Brain microvascular endothelial cell (primary cell): ENCODE results near the gene RBPMS2.
"Not testable (repeated sequence)": the region's sequence is repeated elsewhere in the genome, so short reads cannot be mapped to it uniquely, and the experiment has no call there.

ENCODE experiments used
- DNase-seq: peaks from one replicate; pipeline ENCODE4 v3.0.0-alpha.2; 2020
- H3K27ac ChIP-seq: fragments of 250-450 bp; sonication (Bioruptor Pico); 2 replicates; pipeline ENCODE4 v1.5.1; 2020; ENCODE audit warnings: mild to moderate bottlenecking, moderate library complexity
- H3K27me3 ChIP-seq: fragments of 250-450 bp; sonication (Bioruptor Pico); replicated peaks from 2 replicates; pipeline ENCODE4 v1.5.1; 2020; ENCODE audit warnings: mild to moderate bottlenecking
- H3K36me3 ChIP-seq: fragments of 250-450 bp; sonication (Bioruptor Pico); replicated peaks from 2 replicates; pipeline ENCODE4 v1.5.1; 2020; ENCODE audit warnings: mild to moderate bottlenecking
- H3K4me3 ChIP-seq: 2 replicates; pipeline ENCODE4 v1.5.1; 2011; ENCODE audit warnings: low read depth, mild to moderate bottlenecking, control low read depth, low read length, moderate library complexity
- in situ Hi-C: cut with HindIII; loops from 2 replicates; pipeline ENCODE4 v1.10.0; 2017; ENCODE audit warnings: low sequenced_read_pairs, low pct_ligation_motif_present
- TF ChIP-seq, protein P1 (sequence below): IDR thresholded peaks from 2 replicates; pipeline ENCODE4 v1.5.1; 2011; ENCODE audit warnings: low read depth, mild to moderate bottlenecking, moderate library complexity, low read length, control low read depth, inconsistent platforms; ENCODE audit errors: missing control alignments

Gene RBPMS2

DNA sequence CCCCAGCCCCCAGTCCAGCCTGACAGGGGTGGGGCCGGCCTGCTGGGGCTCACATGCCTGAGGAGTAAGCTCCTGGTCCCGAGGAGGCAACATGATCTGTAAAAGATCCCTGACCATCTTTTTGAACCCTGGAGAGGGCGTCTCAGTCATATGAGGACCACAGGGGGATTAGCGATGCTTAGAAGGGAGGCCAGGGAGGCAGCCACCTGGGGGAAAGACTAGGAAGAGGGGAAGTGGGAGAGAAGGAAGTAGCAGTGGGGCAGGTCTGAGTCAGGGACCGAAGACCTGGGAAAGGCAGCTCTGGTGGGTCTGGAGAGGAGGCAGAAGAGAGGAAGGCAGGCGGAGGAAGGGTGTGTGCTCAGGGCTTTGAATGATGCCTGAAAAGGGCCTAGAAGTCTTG is 31.1 kb upstream of the RBPMS2 start:
- no peak for DNase-seq
- Histone ChIP-seq H3K27me3 (no peaks in the 10 kb centered on the region), H3K27ac (no peak overlapping the region), H3K4me3 (no peak overlapping the region), H3K36me3 (no peaks in the 10 kb centered on the region)
- in situ Hi-C loops, result no loop called here
- TF ChIP-seq, protein P1, sequence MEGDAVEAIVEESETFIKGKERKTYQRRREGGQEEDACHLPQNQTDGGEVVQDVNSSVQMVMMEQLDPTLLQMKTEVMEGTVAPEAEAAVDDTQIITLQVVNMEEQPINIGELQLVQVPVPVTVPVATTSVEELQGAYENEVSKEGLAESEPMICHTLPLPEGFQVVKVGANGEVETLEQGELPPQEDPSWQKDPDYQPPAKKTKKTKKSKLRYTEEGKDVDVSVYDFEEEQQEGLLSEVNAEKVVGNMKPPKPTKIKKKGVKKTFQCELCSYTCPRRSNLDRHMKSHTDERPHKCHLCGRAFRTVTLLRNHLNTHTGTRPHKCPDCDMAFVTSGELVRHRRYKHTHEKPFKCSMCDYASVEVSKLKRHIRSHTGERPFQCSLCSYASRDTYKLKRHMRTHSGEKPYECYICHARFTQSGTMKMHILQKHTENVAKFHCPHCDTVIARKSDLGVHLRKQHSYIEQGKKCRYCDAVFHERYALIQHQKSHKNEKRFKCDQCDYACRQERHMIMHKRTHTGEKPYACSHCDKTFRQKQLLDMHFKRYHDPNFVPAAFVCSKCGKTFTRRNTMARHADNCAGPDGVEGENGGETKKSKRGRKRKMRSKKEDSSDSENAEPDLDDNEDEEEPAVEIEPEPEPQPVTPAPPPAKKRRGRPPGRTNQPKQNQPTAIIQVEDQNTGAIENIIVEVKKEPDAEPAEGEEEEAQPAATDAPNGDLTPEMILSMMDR, result no peak

DNA sequence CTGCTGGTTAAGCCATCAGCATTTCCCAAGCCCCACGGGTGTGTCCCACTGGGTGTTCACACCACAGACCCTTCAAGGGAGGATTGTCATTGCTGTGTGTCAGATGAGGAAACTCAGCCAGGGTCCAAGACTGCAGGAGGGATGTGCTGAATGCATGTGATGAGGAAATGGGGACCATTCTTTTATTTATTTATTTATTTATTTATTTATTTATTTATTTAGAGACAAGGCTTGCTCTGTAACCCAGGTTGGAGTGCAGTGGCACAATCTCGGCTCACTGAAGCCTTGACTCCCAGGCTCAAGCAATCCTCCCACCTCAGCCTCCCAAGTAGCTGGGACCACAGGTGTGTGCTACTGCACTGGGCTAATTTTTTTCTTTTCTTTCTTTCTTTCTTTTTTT is 29.2 kb upstream of the RBPMS2 start:
- Histone ChIP-seq H3K4me3 (no peak overlapping the region), H3K27ac (no peak overlapping the region), H3K27me3 (no peaks in the 10 kb centered on the region), H3K36me3 (no peaks in the 10 kb centered on the region)
- in situ Hi-C loops, result no loop called here
- TF ChIP-seq, protein P1, result no peak
- DNase-seq, result no peak

DNA sequence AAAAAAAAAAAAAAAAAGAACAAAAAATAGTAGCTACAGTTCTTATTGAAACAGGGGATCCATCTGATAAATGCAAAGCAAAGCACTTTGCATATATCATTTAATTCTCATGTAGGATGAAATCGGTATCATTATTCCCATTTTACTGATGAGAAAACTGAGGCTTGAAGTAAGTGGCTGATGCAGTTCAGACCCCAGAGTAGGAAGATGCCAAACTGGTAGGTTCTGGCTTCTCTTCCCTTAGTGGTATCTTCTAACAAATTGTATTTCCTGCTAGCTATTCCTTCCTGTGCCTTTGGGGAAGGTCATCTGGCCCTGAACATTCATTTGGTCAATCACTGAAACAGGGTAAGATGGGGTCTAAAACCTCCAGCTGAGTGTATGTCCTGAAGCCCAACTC is 28.1 kb upstream of the RBPMS2 start:
- TF ChIP-seq, protein P1, result no peak
- Histone ChIP-seq H3K27ac (no peak overlapping the region), H3K27me3 (no peaks in the 10 kb centered on the region), H3K36me3 (no peaks in the 10 kb centered on the region), H3K4me3 (no peak overlapping the region)
- in situ Hi-C loops, result no loop called here
- no peak for DNase-seq

DNA sequence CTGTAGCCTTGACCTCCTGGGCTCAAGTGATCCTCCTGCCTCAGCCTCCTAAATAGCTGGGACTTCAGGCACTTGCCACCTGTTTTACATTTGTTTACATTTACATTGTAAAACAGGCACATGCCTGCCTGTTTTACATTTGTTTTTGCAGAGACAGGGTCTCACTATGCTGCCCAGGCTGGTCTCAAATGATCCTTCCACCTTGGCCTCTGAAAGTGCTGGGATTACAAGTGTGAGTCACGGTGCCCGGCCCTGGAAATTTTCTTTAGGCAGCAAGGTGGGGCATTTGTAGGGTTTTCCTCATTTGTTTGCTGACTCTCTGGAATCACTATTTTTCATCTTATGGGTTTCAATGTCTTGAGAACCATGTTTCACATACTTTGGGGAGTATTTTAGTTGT is 25.1 kb upstream of the RBPMS2 start:
- Histone ChIP-seq H3K27ac (no peak overlapping the region), H3K36me3 (no peaks in the 10 kb centered on the region), H3K27me3 (no peaks in the 10 kb centered on the region), H3K4me3 (no peak overlapping the region)
- TF ChIP-seq, protein P1, result no peak
- DNase-seq, result no peak
- in situ Hi-C loops, result no loop called here

DNA sequence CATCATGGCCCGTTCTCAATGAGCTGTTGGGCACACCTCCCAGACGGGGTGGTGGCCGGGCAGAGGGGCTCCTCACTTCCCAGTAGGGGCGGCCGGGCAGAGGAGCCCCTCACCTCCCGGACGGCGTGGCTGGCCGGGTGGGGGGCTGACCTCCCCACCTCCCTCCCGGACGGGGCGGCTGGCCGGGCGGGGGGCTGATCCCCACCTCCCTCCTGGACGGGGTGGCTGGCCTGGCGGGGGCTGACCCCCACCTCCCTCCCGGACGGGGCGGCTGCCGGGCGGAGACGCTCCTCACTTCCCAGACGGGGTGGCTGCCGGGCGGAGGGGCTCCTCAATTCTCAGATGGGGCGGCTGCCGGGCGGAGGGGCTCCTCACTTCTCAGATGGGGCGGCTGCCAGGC is 23.5 kb upstream of the RBPMS2 start:
- H3K27me3 ChIP-seq, H3K36me3 ChIP-seq, DNase-seq, in situ Hi-C loops, H3K4me3 ChIP-seq, H3K27ac ChIP-seq: not testable (repeated sequence)

DNA sequence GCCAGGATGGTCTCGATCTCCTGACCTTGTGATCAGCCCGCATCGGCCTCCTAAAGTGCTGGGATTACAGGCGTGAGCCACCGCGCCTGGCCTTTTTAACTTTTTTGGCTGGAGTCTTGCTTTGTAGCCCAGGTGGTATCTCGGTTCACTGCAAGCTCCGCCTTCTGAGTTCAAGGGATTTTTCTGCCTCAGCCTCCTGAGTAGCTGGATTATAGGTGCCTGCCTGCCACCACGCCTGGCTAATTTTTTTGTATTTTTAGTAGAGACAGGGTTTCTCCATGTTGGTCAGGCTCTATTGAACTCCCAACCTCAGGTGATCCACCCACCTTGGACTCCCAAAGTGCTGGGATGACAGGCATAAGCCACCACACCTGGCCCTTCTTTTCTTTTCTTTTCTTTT is 20.5 kb upstream of the RBPMS2 start:
- DNase-seq, H3K4me3 ChIP-seq, H3K27me3 ChIP-seq, H3K36me3 ChIP-seq, H3K27ac ChIP-seq, in situ Hi-C loops: not testable (repeated sequence)

DNA sequence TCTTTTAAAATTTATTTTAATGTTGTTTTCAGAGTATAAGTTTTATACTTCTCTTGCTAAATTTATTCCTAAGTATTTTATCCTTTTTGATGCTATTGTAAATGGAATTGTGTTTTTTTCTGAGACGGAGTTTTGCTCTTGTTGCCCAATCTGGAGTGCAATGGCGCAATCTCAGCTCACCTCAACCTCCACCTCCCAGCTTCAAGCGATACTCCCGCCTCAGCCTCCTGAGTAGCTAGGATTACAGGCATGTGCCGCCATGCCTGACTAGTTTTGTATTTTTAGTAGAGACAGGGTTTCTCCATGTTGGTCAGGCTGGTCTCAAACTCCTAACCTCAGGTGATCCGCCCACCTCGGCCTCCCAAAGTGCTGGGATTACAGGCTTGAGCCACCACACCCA is 19.9 kb upstream of the RBPMS2 start:
- H3K27ac ChIP-seq, H3K27me3 ChIP-seq, H3K4me3 ChIP-seq, DNase-seq, in situ Hi-C loops, H3K36me3 ChIP-seq: not testable (repeated sequence)
